HPDE6-E6E7 (cell line): ENCODE results near the gene PRIM2.
"Not testable (repeated sequence)": the region's sequence is repeated elsewhere in the genome, so short reads cannot be mapped to it uniquely, and the experiment has no call there.

ENCODE experiments used
- DNase-seq: peaks from one replicate; pipeline ENCODE4 v3.0.0; 2011; ENCODE audit warnings: missing footprints; ENCODE audit errors: extremely low spot score

The PRIM2 gene

DNA sequence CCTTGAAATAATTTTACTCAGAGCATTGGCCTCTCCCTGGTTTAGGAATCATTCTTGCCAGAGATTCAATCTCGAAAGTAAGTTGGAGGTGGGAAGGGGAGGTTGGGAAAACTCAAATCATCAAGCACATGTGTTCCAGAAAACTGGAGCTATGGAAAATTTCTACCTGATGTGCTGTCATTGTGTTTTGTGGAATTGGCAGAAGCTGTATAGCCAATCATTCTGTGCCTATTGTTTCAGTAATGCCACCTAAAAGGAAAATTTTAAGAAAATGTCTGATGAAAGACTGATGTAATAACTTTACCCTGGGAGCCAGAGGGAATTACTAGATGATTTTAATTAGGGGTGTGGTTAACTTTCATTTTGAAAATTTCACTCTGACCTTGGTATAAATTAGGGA is 187.8 kb downstream of the PRIM2 start:
- DNase-seq = not testable (repeated sequence)

DNA sequence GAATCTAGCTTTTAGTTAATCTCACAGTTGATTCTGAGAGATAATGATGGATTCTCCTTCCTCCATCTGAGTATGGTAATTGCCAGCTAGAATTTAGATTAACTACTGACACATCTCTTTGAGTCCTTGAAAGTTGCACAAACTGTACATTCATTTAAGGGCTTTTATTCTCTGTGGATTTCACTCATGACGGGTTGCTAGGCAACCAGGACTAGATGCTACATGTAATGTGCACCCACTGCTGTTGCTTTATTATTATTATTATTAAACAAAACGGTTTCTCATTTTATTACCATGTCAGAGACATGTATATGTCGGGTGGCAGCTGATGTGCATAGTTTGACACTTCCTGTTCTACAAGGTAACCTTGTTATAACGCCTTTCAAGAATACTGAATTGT is 193.0 kb downstream of the PRIM2 start:
- DNase-seq = not testable (repeated sequence)

DNA sequence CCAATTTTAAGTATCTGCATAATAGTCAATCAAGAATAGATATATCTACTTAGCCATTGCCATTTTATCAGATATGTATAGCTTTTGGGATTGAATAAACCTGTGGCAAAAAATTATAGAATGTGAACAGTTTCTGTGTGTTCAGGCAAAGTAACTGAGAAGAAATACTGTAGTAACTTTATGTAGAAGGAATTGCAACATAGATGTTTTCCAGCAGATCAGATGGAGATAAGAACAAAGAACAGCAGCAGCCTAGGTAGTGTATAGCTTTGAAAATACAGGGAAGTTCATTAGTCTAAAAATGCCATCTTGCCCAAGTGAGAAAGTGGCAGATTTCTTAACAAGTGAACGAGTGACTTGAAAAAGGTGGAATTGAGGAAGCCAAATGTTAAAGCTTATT is 197.7 kb downstream of the PRIM2 start:
- not testable (repeated sequence) for DNase-seq

DNA sequence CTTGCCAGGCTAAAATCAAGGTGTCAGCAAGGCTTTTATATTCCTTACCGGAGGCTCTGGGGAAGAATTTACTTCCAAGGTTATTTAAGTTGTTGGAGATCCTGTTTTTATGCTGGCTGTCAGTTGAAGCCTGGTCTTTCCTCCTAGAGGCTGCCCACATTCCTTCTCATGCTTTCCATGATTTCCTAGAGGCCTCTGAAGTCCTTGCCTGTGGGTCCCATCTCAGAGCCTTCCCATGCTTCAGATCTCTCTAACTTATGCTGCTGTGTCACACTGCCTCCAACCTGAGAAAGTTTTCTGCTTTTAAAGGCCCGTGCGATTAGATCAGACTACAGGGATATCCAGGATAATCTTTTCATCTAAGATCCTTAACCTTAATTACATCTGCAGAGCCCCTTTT is 198.4 kb downstream of the PRIM2 start:
- DNase-seq = not testable (repeated sequence)

DNA sequence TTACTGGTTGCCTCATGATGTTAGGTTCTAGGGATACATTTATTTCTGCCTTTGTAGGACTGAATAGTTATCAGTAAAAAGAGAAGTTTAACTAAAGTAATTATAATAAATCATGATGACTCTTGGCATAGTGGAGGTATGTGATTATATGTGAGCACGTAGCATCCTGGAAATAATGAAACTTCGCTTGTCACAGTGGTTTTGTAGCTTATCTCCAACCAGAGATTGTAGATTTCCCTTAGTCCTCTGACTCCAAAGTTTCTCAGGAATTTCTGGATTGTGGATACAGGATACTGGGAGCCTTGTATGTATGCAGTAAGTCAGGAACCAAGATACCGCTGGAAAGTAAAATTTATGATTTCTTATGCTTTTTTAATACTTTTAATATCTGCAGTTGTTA is 199.3 kb downstream of the PRIM2 start:
- not testable (repeated sequence) for DNase-seq

DNA sequence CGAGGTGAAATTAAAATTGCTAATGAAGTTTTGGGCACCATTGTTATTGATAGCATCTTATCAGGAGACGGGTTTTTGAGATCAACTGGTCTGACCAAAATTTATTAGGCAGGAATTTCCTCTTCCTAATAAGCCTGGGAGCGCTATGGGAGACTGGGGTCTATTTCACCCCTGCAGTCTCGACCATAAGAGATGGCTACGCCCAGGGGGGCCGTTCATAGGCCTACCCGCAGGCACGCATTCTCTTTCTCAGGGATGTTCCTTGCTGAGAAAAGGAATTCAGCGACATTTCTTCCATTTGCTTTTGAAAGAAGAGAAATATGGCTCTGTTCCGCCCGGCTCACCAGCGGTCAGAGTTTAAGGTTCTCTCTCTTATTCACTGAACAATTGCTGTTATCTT is 201.8 kb downstream of the PRIM2 start:
- DNase-seq = not testable (repeated sequence)

DNA sequence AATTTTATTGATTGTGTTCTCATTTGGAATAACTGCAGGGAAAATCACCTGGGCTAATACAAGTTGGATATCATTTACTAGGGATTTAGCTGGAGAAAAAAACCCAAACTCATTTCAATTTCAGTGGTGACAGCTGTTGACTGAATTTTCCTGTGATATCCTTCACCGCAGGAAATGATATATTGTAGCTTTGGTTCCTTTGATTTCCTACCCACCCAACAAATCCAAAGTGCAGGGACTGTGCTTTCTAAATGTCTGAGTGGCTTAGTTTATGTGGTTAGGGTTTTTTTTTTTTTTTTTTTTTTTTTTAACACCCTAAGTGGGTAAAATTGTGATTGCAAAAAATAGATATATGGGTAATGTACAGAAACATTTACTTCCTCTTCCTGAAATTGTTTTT is 203.7 kb downstream of the PRIM2 start:
- not testable (repeated sequence) for DNase-seq

DNA sequence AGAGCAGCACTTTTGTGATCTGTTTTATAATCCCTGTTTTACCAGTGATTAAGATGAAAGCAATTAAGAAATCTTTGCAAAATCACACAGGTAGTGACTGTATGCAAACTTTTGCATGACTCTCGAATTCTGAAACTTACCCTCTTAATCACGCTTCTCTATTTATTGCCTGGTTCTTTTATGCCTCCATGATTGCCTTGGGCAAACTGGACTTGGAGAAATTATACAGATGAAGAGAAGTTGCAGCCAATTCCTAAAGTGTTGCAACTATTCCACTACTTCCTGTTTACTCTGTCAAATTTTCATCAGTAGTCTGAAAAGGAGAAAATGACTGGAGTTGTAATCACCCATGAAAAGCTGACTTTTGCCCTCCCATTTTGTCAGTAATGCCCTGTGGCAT is 205.8 kb downstream of the PRIM2 start:
- DNase-seq = not testable (repeated sequence)

DNA sequence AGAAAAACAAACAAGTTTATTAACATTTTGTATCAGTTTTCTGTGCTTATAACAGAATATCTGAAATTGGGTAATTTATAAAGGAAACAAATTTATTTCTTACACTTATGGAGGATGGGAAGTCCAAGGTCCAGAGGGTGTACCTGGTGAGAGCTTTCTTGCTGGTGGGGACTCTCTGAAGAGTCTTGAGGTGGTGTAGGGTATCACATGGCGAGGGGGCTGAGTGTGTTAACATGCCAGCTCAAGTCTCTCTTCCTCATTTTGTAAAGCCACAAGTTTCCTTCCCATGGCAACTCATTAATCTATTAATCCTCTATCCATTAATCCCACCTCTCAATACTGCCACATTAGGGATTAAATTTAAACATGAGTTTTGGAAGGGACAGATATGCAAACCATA is 212.3 kb downstream of the PRIM2 start:
- not testable (repeated sequence) for DNase-seq

DNA sequence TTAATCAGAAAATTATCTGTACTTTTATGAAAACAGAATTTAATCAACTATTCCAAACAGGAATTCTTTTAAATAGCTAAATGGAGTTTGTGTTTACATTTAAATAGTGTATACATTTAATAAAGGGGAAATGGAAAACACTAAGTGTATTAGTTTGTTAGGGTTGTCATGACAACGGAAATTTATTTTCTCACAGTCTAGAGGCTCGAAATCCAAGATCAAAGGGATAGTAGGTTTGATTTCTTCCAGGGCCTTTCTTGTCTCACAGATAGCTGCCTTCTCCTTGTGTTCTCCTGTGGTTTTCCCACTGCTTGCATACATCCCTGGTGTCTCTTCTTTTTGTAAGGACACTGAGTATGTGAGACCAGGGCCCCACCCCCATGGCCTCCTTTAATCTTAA is 215.2 kb downstream of the PRIM2 start:
- not testable (repeated sequence) for DNase-seq

DNA sequence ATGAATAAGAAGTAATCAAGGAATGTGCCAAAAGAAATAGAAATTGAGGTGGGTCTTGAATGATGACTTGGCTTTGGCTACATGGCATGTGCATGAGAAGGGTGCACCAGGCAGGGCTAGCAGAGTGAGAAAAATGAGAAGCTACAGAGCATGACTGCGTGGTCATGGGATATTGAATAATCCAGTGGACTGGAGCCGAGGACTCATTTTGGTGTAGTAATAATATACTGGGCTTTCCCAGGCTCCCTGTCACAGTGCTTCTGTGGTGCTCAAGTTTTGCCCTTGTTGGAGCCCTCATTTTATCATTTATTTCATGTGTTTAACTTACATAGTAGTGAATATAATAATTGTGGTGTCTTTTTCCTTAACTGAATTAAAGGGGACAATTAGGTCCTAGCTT is 217.7 kb downstream of the PRIM2 start:
- DNase-seq = not testable (repeated sequence)

DNA sequence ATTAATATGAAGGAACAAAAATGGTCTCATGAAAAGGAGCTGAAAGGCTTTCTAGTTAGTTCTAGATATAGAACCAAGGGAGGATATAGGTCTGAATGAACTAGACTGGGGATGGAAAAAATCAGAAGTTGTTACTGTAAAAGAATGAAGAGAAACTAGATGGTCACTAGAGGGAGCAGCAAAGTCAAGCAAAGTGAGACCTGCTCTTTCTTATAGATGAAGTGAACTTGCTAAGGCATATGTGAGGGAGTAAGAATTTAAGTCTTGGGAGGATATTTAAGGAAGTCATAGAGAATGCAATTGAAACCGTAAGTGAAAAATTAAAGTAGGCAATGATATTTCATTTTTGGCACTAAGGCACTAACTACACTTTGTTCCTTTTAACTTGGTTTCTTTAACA is 218.6 kb downstream of the PRIM2 start:
- DNase-seq = not testable (repeated sequence)

DNA sequence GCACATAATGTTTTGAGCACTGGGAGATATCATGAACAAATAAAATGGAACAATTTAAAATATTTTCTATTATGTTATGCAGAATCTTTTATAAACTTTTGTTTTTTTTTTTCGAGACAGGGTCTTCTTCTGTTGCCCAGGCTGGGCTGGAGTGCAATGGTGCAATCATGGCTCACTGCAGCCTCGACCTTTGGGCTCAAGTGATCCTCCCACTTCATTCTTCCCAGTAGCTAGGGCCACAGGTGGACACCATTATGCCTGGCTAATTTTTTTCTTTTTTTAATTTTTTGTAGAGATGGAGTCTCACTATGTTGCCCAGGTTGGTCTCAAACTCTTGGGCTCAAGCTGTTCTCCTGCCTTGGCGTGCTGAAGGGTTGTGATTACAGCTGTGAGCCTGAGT is 220.5 kb downstream of the PRIM2 start:
- not testable (repeated sequence) for DNase-seq

DNA sequence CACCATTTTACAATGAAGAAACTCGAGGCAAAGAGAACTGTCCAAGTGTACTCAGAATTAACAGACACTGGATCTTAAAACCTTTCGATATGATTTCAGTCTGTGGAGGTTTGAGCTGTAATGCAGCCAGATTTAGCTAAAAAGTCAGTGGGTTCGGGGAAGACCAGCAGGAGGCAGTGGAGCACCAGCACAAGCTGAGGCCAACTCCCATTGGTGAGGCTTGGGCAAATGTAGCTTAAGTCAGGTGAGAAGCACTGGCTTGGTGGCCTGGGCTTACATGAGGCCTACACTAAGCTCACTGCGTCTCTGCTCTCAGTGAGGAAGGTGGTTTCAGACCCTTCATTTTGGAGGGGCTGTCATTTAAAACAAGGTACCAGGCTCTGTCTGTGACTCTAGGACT is 234.5 kb downstream of the PRIM2 start:
- DNase-seq = not testable (repeated sequence)

DNA sequence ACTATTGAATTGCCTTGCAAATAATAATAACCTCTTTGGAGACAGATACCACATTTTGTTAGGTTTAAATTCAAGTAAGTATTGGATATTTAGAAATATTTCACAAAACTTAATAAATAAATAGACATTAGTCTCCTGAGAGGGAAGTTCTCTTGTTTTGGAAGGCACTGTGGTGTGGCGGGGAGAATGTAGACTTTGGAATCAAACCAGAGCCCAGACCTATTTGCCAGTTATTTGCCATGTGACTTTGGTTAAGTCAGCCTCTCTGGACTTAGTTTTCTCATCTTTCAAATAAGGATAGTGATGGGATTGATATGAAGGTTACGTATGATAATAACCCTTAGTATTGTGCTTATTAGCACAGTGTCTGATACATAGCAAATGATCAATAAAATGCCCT is 240.4 kb downstream of the PRIM2 start:
- not testable (repeated sequence) for DNase-seq

DNA sequence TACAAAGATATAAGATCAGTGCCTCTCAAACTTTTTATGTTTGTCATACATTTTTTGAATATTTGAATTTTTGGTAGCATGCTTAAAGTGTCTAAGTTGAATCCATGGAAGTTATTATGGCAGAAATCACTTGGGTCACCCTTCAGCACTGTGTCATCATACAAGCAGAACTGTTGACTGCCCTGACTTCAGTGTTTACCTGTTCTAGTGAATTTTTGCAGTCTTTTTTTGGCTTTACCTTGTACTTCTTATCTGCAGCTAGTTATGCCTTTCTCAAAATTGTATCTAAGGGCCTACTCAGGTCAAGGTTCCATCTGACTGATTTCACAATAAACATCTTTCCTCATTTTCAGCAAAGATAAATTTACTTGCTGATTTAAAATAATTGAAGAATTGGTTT is 241.7 kb downstream of the PRIM2 start:
- DNase-seq = not testable (repeated sequence)

DNA sequence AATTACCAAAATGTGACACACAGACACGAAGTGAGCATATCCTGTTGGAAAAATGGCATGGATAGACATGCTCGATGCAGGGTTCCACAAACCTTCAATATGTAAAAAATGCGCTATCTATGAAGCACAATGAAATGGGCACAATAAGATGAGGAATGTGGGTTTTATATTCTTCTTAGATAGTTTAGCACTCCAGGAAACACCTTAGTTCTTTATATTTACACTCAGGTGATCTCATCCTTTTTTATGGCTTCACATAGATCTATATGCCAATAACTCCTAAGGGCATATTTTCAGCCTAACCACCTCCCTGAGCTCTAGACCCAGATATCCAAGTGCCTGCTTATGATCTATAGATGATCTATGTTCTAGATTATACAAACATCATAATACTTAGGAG is 244.8 kb downstream of the PRIM2 start:
- DNase-seq = not testable (repeated sequence)

DNA sequence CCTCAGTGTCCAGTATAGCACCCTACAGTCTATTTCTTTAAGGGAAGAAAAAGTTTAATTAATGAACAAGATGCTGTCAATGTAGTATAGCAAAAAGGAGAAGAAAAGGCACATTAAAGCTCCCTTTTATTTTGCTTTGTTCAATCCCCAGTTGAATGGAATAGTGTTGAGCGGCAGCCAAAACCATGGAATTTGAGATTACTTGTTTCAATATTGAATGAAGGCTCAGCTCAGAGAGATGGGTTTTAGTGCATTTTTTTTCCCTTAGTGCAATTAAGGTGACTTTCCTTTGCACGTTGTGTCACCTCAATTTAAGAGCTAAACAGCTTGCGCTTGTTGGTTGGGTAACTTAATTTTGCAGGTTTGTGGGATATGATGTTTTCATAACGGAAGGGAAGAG is 254.7 kb downstream of the PRIM2 start:
- DNase-seq = not testable (repeated sequence)

DNA sequence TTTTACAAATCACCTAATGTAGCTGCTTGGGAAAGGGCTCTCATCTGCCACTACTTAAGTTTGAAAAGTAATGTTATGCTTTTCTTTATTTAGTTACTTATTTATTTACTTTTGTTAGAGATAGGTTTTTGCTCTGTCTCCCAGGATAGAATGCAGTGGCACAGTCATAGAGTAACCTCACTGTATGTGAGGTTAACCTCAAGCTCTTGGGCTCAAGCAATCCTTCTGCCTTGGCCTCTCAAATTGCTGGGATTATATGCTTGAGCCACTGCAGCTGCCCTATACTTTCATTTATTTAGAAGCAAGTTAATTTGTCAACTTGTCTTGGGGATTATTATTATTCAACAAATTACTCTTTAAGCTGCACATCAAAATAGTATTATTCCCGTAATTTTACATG is 255.4 kb downstream of the PRIM2 start:
- not testable (repeated sequence) for DNase-seq

DNA sequence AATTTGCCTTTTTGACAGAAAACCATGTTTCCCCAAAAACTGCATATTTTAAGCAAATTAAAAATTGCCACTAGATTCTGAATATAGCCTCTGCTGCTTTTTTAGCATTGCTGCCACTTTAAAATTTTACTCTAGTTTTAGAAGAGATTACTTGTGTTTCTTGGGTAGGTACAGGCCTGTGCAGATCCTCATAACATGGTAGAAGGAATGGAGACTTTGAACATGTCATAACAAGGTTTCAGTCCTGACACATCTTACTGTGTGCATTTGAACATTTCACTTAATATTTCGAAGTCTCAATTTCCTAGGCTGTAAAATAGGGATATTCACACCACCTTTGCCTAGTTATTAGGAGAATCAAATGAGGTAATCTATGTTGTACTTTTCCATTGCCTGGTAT is 259.6 kb downstream of the PRIM2 start:
- not testable (repeated sequence) for DNase-seq

DNA sequence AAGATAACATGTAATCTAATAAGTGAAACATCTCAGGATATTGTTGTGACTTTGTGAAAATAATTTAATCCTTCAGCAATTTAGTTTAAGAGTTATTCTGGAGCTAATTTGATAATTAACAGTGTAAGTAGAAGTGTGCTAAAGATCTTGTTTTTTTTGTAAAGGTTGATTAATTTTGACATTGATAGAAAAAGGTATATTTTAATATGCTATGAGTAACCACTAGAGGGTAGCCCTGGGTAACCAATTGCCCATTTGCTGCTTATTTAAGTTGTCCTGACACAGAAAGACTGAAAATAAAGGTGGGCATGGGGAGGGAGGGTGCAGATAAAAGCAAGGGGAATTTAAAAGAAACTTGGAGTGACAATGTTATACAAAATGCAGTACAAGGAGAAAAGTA is 262.1 kb downstream of the PRIM2 start:
- DNase-seq = not testable (repeated sequence)

DNA sequence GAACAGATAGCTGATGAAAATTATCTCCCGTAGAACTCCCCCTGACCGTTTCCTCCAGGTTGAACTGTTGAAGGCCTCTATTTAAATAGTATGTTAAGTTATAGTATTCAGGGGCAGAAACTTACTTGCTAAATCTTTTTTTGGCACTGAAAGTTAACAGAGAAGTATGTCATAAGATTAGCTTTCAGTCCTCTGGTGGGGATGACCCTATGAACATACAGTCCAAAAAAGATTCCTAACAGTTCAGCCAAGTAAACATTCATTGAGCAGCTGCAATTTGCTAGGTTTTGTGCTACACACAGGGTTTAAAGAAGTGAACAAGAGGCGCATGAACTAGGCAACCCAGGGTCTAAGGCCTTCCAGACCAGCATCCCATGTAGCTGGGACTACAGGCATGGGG is 264.2 kb downstream of the PRIM2 start:
- not testable (repeated sequence) for DNase-seq

DNA sequence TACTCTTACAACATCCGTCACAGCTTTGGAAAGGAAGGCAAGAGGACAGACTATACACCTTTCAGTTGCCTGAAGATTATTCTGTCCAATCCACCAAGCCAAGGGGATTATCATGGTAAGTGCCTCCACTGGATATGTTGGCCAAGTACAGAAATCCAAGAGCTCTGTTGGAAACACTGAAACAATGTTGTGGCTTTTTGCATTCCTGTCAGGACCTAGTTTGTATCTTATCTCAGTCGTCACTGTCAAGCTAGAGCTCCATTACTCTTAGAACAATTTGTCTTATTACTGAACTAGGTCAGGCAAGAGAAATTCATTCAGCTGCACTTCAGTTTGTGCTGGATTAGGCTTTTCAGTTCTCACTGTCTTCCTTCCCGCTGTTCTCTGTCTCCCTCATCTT is 283.7 kb downstream of the PRIM2 start:
- not testable (repeated sequence) for DNase-seq

DNA sequence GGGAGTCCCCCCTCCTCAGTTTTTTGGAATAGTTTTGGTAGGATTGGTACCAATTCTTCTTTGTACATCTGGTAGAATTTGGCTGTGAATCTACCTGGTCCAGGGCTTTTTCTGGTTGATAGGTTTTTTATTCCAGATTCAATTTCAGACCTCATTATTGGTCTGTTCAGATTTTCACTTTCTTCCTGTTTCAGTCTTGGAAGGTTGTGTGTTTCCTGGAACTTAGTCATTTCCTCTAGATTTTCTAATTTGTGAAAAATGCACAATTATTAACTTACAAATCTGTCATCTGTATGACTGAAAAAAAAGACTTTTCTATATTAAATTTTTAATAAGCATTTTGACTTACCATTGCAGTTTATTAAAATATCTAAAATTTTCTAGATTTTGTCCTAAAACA is 287.9 kb downstream of the PRIM2 start:
- DNase-seq = not testable (repeated sequence)

DNA sequence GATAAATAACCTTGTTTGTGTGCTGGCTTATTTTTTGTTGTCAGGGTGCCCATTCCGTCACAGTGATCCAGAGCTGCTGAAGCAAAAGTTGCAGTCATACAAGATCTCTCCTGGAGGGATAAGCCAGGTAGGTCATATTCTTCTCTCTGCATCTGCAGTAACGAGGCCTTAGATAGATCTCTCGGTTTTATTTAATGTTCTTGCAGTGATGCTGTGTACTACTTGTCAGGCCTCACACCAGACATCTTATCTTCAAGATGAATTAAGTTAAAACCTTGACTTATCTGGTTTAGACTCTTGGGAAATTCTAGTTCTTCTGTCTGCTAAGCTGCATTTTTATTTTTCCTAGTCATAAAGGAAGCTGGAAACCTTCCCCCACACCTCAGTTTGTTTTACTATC is 288.9 kb downstream of the PRIM2 start:
- DNase-seq = not testable (repeated sequence)
